ENCODE data around the gene PKNOX1. TPM values are rescaled to one million over a fixed set of nuclear protein-coding genes. Genes with fewer than 3 reads are reported as not detected.
A peak's percentile ranks its signal among the peaks of the same experiment; 100 is the strongest.
"Not testable (repeated sequence)": the region's sequence is repeated elsewhere in the genome, so short reads cannot be mapped to it uniquely, and the experiment has no call there.

Gene PKNOX1
- polyA plus RNA-seq, 4 donors, result 4.7 to 11.8 (median 6.0) TPM

- not testable (repeated sequence) for H3K27me3 ChIP-seq (ENCODE audit: control insufficient read depth in 3 of 3, insufficient read depth in 3 of 3, low read length in 3 of 3); FAIRE-seq; DNase-seq; H3K27ac ChIP-seq (ENCODE audit: low read depth in 1 of 3, low read length in 2 of 3); H3K4me3 ChIP-seq (ENCODE audit: low read depth in 1 of 3, low read length in 3 of 3); H3K36me3 ChIP-seq (ENCODE audit: control insufficient read depth in 3 of 3, insufficient read depth in 2 of 3, low read depth in 1 of 3, low read length in 3 of 3); H3K4me1 ChIP-seq (ENCODE audit: control insufficient read depth in 3 of 3, insufficient read depth in 2 of 3, low read depth in 1 of 3, low read length in 2 of 3); H3K9me3 ChIP-seq (ENCODE audit: control insufficient read depth in 2 of 2, insufficient read depth in 1 of 2, low read depth in 1 of 2, low read length in 1 of 2)
- 71 to 76% (median 74%) methylated on average over 7 to 9 of the region's 9 CpGs for WGBS, 3 donors
Observed at GRCh38 chr21:42933137-42933970, 41.0 kb upstream of the PKNOX1 start.

GRCh38 chr21:42933973-42934372, 40.4 kb upstream of the PKNOX1 start:
- not testable (repeated sequence) for H3K27ac ChIP-seq (ENCODE audit: low read depth in 1 of 3, low read length in 2 of 3); H3K4me3 ChIP-seq (ENCODE audit: low read depth in 1 of 3, low read length in 3 of 3); H3K36me3 ChIP-seq (ENCODE audit: control insufficient read depth in 3 of 3, insufficient read depth in 2 of 3, low read depth in 1 of 3, low read length in 3 of 3); H3K27me3 ChIP-seq (ENCODE audit: control insufficient read depth in 3 of 3, insufficient read depth in 3 of 3, low read length in 3 of 3); FAIRE-seq; H3K4me1 ChIP-seq (ENCODE audit: control insufficient read depth in 3 of 3, insufficient read depth in 2 of 3, low read depth in 1 of 3, low read length in 2 of 3); DNase-seq; H3K9me3 ChIP-seq (ENCODE audit: control insufficient read depth in 2 of 2, insufficient read depth in 1 of 2, low read depth in 1 of 2, low read length in 1 of 2)
- 93 to 96% (median 96%) methylated on average over 12 of the region's 12 CpGs for WGBS, 3 donors

GRCh38 chr21:42936360-42936759, 38.0 kb upstream of the PKNOX1 start:
- DNase-seq; H3K4me3 ChIP-seq (ENCODE audit: low read depth in 1 of 3, low read length in 3 of 3); H3K36me3 ChIP-seq (ENCODE audit: control insufficient read depth in 3 of 3, insufficient read depth in 2 of 3, low read depth in 1 of 3, low read length in 3 of 3); H3K4me1 ChIP-seq (ENCODE audit: control insufficient read depth in 3 of 3, insufficient read depth in 2 of 3, low read depth in 1 of 3, low read length in 2 of 3); FAIRE-seq; H3K27me3 ChIP-seq (ENCODE audit: control insufficient read depth in 3 of 3, insufficient read depth in 3 of 3, low read length in 3 of 3); H3K9me3 ChIP-seq (ENCODE audit: control insufficient read depth in 2 of 2, insufficient read depth in 1 of 2, low read depth in 1 of 2, low read length in 1 of 2); H3K27ac ChIP-seq (ENCODE audit: low read depth in 1 of 3, low read length in 2 of 3): not testable (repeated sequence)
- WGBS, 3 donors, result 58 to 84% (median 77%) methylated on average over 2 to 5 of the region's 5 CpGs

- 70 to 84% (median 81%) methylated on average over 16 of the region's 16 CpGs for WGBS, 3 donors
Observed at GRCh38 chr21:42937034-42937940, 37.1 kb upstream of the PKNOX1 start.

GRCh38 chr21:42937960-42938605, 36.3 kb upstream of the PKNOX1 start:
- no peak overlapping the region for H3K27ac ChIP-seq (ENCODE audit: low read depth in 1 of 3, low read length in 2 of 3)
- no peak overlapping the region for H3K4me3 ChIP-seq (ENCODE audit: low read depth in 1 of 3, low read length in 3 of 3)
- no peaks in the 10 kb centered on the region for H3K9me3 ChIP-seq (ENCODE audit: control insufficient read depth in 2 of 2, insufficient read depth in 1 of 2, low read depth in 1 of 2, low read length in 1 of 2)
- 88 to 93% (median 92%) methylated on average over 21 of the region's 21 CpGs for WGBS, 3 donors
- H3K27me3 ChIP-seq (ENCODE audit: control insufficient read depth in 3 of 3, insufficient read depth in 3 of 3, low read length in 3 of 3), result no peaks in the 10 kb centered on the region
- no peak for FAIRE-seq
- no peaks in the 10 kb centered on the region for H3K36me3 ChIP-seq (ENCODE audit: control insufficient read depth in 3 of 3, insufficient read depth in 2 of 3, low read depth in 1 of 3, low read length in 3 of 3)
- H3K4me1 ChIP-seq (ENCODE audit: control insufficient read depth in 3 of 3, insufficient read depth in 2 of 3, low read depth in 1 of 3, low read length in 2 of 3), result no peaks in the 10 kb centered on the region
- DNase-seq, result no peak

More at GRCh38 chr21:42937034-42937940, 37.1 kb upstream of the PKNOX1 start:
- H3K9me3 ChIP-seq (ENCODE audit: control insufficient read depth in 2 of 2, insufficient read depth in 1 of 2, low read depth in 1 of 2, low read length in 1 of 2); H3K4me1 ChIP-seq (ENCODE audit: control insufficient read depth in 3 of 3, insufficient read depth in 2 of 3, low read depth in 1 of 3, low read length in 2 of 3); H3K36me3 ChIP-seq (ENCODE audit: control insufficient read depth in 3 of 3, insufficient read depth in 2 of 3, low read depth in 1 of 3, low read length in 3 of 3); H3K27me3 ChIP-seq (ENCODE audit: control insufficient read depth in 3 of 3, insufficient read depth in 3 of 3, low read length in 3 of 3); FAIRE-seq; DNase-seq; H3K27ac ChIP-seq (ENCODE audit: low read depth in 1 of 3, low read length in 2 of 3); H3K4me3 ChIP-seq (ENCODE audit: low read depth in 1 of 3, low read length in 3 of 3): not testable (repeated sequence)

GRCh38 chr21:42938606-42938995, 35.8 kb upstream of the PKNOX1 start:
- DNase-seq; FAIRE-seq; H3K9me3 ChIP-seq (ENCODE audit: control insufficient read depth in 2 of 2, insufficient read depth in 1 of 2, low read depth in 1 of 2, low read length in 1 of 2); H3K27me3 ChIP-seq (ENCODE audit: control insufficient read depth in 3 of 3, insufficient read depth in 3 of 3, low read length in 3 of 3); H3K4me1 ChIP-seq (ENCODE audit: control insufficient read depth in 3 of 3, insufficient read depth in 2 of 3, low read depth in 1 of 3, low read length in 2 of 3); H3K36me3 ChIP-seq (ENCODE audit: control insufficient read depth in 3 of 3, insufficient read depth in 2 of 3, low read depth in 1 of 3, low read length in 3 of 3); H3K4me3 ChIP-seq (ENCODE audit: low read depth in 1 of 3, low read length in 3 of 3); H3K27ac ChIP-seq (ENCODE audit: low read depth in 1 of 3, low read length in 2 of 3): not testable (repeated sequence)
- WGBS, 3 donors, result 92 to 95% (median 93%) methylated on average over 6 of the region's 6 CpGs

GRCh38 chr21:42939582-42940413, 34.6 kb upstream of the PKNOX1 start:
- no peak for FAIRE-seq
- H3K27ac ChIP-seq (ENCODE audit: low read depth in 1 of 3, low read length in 2 of 3), result peak overlapping the region in 2 of 3 donors; percentile 25 to 63

More at GRCh38 chr21:42939582-42940413, 34.6 kb upstream of the PKNOX1 start:
- Histone ChIP-seq H3K4me3 (ENCODE audit: low read depth in 1 of 3, low read length in 3 of 3) (no peak overlapping the region), H3K27me3 (ENCODE audit: control insufficient read depth in 3 of 3, insufficient read depth in 3 of 3, low read length in 3 of 3) (no peaks in the 10 kb centered on the region), H3K36me3 (ENCODE audit: control insufficient read depth in 3 of 3, insufficient read depth in 2 of 3, low read depth in 1 of 3, low read length in 3 of 3) (no peaks in the 10 kb centered on the region), H3K4me1 (ENCODE audit: control insufficient read depth in 3 of 3, insufficient read depth in 2 of 3, low read depth in 1 of 3, low read length in 2 of 3) (no peaks in the 10 kb centered on the region), H3K9me3 (ENCODE audit: control insufficient read depth in 2 of 2, insufficient read depth in 1 of 2, low read depth in 1 of 2, low read length in 1 of 2) (no peaks in the 10 kb centered on the region)
- WGBS, 3 donors, result 54 to 56% (median 55%) methylated on average over 16 of the region's 16 CpGs
- DNase-seq, result peak; percentile 13 to 48
